ENCODE measurements around the gene GUCA2B. TPM values are rescaled to one million over a fixed set of nuclear protein-coding genes. Genes with fewer than 3 reads are reported as not detected.

Gene GUCA2B
- total RNA-seq, 2 experiments from 2014 or later = not detected

DNA sequence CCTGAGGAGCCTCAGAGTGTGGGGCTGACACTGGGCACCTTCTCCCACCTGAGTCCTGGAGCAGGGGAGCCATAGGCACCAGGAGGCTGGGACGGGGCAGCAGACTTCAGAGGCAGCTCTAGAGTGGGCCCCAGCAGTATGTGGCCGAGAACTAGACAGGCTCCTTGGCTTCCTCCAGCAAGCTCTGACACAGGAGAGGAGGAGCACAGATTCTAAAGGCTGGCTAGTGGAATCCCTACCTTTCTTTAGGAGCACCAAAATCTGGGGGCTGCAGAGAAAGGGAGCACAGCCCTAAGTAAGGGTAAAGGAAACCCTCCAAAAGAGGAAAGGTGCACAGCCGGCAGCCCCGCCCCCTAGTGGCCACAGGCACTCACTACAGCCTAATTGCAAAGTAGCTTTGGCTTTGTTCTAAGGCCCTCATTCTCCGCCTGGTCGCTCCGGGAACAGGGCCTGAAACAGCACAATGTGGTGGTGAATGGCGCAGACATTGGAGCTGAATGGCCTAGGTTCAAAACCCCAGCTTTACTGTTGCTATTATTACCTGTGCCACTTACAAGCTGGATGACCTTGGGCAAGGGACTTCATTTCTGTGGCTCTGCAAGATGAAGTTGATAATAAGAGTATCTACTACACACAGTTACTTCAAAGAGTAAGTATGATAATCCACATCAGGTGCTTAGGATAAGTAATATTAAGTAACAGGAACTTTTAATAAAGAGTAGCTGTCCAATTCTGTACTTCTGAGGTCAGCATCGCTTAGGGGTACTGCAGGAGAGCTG lies 20.1 kb downstream of the GUCA2B start:
- H3K27me3 Mint-ChIP-seq (ENCODE audit: low read depth) = no peaks in the 10 kb centered on the region
- H3K4me1 Mint-ChIP-seq (ENCODE audit: low read depth) = no peaks in the 10 kb centered on the region
- DNase-seq = peak; percentile 76
- H3K36me3 Mint-ChIP-seq (ENCODE audit: low read depth) = no peaks in the 10 kb centered on the region
- no peaks in the 10 kb centered on the region for H3K9me3 Mint-ChIP-seq
- intact Hi-C loops (cut with micrococcal nuclease) = loop anchor here (1.0 to 2.0 kb wide), 5 partner anchors 27 to 657 kb away; no protein-coding TSS in a partner anchor
- CTCF ChIA-PET = interaction anchor here (0.5 to 3.3 kb wide), 52 partner anchors 8 to 690 kb away, joined by 3 to 23 read pairs (median 4); partner anchors contain the start of genes CCDC30, GUCA2A and PPCS
- no peak overlapping the region for H3K4me3 Mint-ChIP-seq
- no peak overlapping the region for H3K27ac Mint-ChIP-seq

DNA sequence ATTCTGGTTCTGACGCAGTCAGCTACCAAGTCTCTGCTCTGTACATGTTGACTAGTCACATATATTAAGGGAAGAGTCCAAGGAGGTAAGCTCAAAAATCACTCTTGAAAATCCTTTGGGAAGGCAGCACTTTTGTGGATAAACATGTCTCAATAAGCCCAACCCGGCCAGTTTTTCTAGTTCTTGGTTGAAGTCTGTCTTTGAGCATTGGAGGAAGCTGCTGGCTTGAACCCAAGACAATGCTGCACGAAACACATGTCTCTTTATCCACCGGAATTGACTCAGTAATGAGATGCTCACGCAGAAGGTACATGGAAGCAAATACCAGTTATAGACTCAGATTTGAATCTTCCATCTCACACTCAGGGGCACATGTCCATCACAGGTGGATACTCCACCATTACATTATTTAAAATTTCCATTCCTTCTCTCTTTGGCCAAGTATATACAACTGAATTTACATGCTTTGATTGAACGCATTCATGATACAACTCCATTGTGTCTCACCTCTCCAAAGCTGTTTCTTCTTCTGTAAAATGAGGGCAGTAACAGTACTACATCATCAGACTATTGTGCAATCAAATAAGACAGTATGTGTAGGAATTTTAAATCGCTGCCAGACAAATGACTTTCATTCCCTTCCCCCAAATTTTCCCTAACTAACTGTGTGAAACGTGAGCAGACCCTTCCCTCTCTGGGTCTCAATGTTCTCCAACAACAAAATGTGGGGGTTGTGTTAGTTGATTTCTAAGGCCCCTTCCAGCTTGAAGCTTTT lies 20.9 kb downstream of the GUCA2B start:
- Mint-ChIP-seq H3K36me3 (ENCODE audit: low read depth) (no peaks in the 10 kb centered on the region), H3K4me1 (ENCODE audit: low read depth) (no peaks in the 10 kb centered on the region), H3K27me3 (ENCODE audit: low read depth) (no peaks in the 10 kb centered on the region), H3K9me3 (no peaks in the 10 kb centered on the region), H3K4me3 (no peak overlapping the region), H3K27ac (no peak overlapping the region)
- intact Hi-C loops (cut with micrococcal nuclease) = loop anchor here (1.0 to 2.0 kb wide), 5 partner anchors 27 to 657 kb away; no protein-coding TSS in a partner anchor
- DNase-seq = no peak
- CTCF ChIA-PET = interaction anchor here (0.5 to 3.3 kb wide), 58 partner anchors 7 to 691 kb away, joined by 3 to 23 read pairs (median 4); partner anchors contain the start of genes CCDC30 and GUCA2A

DNA sequence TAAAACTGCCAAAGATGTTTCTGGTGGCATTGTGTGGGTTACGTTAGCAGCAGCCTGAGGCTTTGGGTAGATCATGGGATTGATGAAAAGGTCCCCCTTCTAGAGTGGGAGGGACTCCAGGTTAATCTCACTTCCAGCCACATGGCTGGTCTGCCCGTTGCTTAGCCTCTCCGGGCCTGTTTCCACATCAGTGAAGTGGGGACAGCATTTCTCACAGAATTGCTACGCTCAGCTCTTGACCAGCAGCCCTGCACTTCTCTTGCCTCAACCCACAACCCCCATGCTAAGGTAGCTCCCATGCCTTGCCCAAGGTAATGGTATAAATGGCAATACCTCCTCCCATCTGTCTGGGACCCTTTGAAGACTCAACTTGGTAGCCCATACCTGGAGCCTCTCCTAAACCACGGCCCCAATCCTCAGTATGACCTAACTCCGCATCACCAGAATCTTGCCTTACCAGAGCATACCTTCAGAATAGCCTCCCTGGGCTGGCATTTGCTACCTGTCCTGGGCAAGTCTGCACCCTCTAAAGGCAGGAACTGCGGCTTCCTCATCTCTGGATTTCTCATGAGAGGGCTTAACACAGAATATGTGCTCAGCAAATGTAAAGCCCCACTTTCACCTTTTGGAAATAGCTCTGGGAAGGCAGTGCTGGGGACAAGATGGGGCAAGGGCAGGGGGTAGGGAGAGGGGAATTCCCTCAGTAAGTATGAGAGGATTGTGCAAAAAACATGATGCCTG lies 22.3 kb downstream of the GUCA2B start:
- no peaks in the 10 kb centered on the region for H3K36me3 Mint-ChIP-seq (ENCODE audit: low read depth)
- CTCF ChIA-PET = interaction anchor here (0.6 to 1.8 kb wide), 10 partner anchors 10 to 555 kb away, joined by 3 to 6 read pairs (median 3); partner anchors contain the start of gene GUCA2A
- no peaks in the 10 kb centered on the region for H3K4me1 Mint-ChIP-seq (ENCODE audit: low read depth)
- H3K4me3 Mint-ChIP-seq = no peak overlapping the region
- H3K27ac Mint-ChIP-seq = no peak overlapping the region
- no peaks in the 10 kb centered on the region for H3K9me3 Mint-ChIP-seq
- no peaks in the 10 kb centered on the region for H3K27me3 Mint-ChIP-seq (ENCODE audit: low read depth)
- intact Hi-C loops (cut with micrococcal nuclease) = no loop called here
- no peak for DNase-seq

DNA sequence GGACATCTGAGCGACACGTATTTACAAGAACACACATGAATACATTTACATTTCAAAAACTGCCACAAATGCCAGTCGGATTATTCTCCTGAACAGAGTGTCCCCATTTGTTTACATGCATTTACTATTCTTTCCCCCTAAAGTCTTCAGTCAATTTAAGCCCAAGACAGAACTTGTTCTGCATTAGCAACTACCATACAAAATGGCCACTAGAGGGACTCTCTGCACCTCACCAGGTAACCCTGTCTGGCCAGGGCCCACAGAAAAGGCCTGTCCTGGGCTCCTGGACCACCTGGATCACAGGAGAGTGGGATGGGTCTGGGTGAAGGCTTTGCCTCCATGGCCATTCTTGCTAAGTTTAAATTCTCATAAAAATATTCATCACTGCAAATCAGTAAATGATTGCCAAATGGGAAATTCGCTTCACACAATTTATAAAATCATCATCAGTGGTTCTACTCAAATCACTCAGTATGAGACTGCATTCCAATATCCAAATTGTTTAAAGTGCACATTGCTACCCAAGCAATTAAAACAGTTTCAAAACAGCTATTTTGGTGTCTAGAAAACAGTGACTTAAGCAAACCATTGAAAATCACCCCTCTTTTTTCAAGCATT lies 23.8 kb downstream of the GUCA2B start:
- Mint-ChIP-seq H3K4me3 (no peak overlapping the region), H3K9me3 (no peaks in the 10 kb centered on the region), H3K36me3 (ENCODE audit: low read depth) (peaks cover 2% of the 10 kb centered on the region), H3K27me3 (ENCODE audit: low read depth) (no peaks in the 10 kb centered on the region), H3K27ac (no peak overlapping the region), H3K4me1 (ENCODE audit: low read depth) (no peaks in the 10 kb centered on the region)
- DNase-seq = peak; percentile 37
- intact Hi-C loops (cut with micrococcal nuclease) = loop anchor here (1.0 kb wide), 1 partner anchor 158 kb away; the partner anchor contains the start of gene FOXJ3
- CTCF ChIA-PET = interaction anchor here (1.0 kb wide), 1 partner anchor 253 kb away, joined by 3 read pairs; no protein-coding TSS in a partner anchor

DNA sequence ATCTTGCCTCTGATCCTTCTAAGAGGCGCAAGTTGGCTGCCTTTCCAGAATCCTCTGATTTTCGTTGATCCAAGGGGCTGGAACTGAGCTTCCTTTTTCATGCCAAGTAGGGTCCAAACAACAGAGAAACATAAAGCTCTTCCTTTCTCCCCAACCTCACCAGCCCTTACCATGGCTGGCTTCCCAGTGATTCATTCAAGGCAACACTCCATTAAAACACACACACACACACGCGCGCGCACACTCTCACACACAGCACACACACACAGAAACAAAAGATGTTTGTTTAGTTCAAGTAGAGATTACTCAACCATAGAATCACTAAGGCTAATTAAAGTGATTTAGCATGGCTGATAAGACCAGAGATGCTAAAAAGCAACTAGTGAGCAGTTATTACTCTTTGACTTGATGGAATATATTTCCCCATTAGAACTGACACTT lies 24.4 kb downstream of the GUCA2B start:
- Mint-ChIP-seq H3K27ac (no peak overlapping the region), H3K27me3 (ENCODE audit: low read depth) (no peaks in the 10 kb centered on the region), H3K4me3 (no peak overlapping the region), H3K9me3 (no peaks in the 10 kb centered on the region), H3K4me1 (ENCODE audit: low read depth) (no peaks in the 10 kb centered on the region), H3K36me3 (ENCODE audit: low read depth) (peaks cover 2% of the 10 kb centered on the region)
- intact Hi-C loops (cut with micrococcal nuclease) = loop anchor here (1.0 kb wide), 1 partner anchor 158 kb away; the partner anchor contains the start of gene FOXJ3
- CTCF ChIA-PET = no interaction called here
- DNase-seq = no peak

DNA sequence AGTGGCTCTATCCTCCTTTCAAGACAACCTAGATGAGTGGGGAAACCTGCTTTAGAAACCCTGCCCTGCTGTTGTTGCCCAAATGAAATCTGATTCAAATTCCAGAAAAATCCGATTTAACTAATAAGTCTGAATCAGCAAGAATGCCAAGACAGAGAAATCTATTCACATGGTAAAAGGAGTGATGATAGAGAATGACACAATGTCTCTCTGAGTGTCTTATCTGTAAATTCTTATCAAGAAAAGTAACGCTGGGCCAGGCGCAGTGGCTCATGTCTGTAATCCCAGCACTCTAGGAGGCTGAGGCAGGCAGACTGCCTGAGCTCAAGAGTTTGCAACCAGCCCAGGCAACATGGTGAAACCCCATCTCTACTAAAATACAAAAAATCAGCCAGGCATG lies 25.0 kb downstream of the GUCA2B start:
- CTCF ChIA-PET = interaction anchor here (0.7 kb wide), 1 partner anchor 479 kb away, joined by 3 read pairs; no protein-coding TSS in a partner anchor
- no peak overlapping the region for H3K4me3 Mint-ChIP-seq

DNA sequence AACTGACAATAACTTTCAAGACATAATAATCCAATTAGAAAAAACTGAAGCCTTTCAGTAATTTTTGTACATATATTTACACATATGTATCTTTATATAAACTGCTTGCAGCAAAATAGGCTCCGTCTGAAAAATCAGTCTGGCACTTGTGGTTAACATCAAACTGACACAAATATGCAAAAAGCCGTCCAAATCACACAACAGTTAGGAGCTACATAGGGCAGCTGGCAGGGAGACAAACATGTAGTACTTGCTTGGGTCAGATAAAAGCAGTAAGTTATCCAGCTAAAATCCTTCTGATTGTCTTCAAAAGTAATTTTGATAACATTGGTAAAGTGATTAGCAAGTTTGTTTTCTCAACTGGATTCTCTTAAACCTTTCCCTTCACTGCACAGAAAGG lies 26.1 kb downstream of the GUCA2B start:
- H3K4me1 Mint-ChIP-seq (ENCODE audit: low read depth) = no peaks in the 10 kb centered on the region
- H3K4me3 Mint-ChIP-seq = no peak overlapping the region
- no peaks in the 10 kb centered on the region for H3K9me3 Mint-ChIP-seq
- CTCF ChIA-PET = interaction anchor here (0.6 kb wide), 1 partner anchor 787 kb away, joined by 3 read pairs; no protein-coding TSS in a partner anchor
- no peaks in the 10 kb centered on the region for H3K27me3 Mint-ChIP-seq (ENCODE audit: low read depth)
- H3K27ac Mint-ChIP-seq = no peak overlapping the region
- intact Hi-C loops (cut with micrococcal nuclease) = no loop called here
- DNase-seq = no peak
- H3K36me3 Mint-ChIP-seq (ENCODE audit: low read depth) = peaks cover 2% of the 10 kb centered on the region

More for the DNA sequence above, 25.0 kb downstream of the GUCA2B start:
- H3K27me3 Mint-ChIP-seq (ENCODE audit: low read depth) = no peaks in the 10 kb centered on the region
- H3K36me3 Mint-ChIP-seq (ENCODE audit: low read depth) = peaks cover 2% of the 10 kb centered on the region
- no peaks in the 10 kb centered on the region for H3K4me1 Mint-ChIP-seq (ENCODE audit: low read depth)
- no peaks in the 10 kb centered on the region for H3K9me3 Mint-ChIP-seq
- no peak overlapping the region for H3K27ac Mint-ChIP-seq
- intact Hi-C loops (cut with micrococcal nuclease) = no loop called here
- DNase-seq = no peak

DNA sequence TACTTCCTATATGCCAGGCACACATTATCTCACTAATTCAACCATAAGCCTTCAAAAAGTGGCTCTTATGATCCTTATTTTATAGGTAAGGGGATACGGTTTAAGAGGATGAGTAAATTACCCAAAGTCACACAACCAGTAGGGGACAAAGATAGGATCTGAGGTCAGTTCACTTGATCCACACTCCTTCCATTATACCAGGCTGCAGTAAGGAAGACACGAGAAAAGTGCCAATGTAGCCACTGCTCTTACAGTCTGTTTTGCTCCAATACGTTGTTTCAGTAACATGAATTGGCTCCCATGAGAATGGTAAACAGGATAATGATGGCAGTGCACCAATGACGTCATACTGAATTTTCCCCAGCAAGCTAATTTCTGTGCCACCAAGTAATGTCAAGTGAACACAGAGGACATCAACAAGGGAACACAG lies 26.7 kb downstream of the GUCA2B start:
- H3K27me3 Mint-ChIP-seq (ENCODE audit: low read depth) = no peaks in the 10 kb centered on the region
- no peak overlapping the region for H3K4me3 Mint-ChIP-seq
- no peak for DNase-seq
- CTCF ChIA-PET = no interaction called here
- no peaks in the 10 kb centered on the region for H3K4me1 Mint-ChIP-seq (ENCODE audit: low read depth)
- H3K27ac Mint-ChIP-seq = no peak overlapping the region
- H3K36me3 Mint-ChIP-seq (ENCODE audit: low read depth) = peaks cover 2% of the 10 kb centered on the region
- no peaks in the 10 kb centered on the region for H3K9me3 Mint-ChIP-seq
- intact Hi-C loops (cut with micrococcal nuclease) = no loop called here

DNA sequence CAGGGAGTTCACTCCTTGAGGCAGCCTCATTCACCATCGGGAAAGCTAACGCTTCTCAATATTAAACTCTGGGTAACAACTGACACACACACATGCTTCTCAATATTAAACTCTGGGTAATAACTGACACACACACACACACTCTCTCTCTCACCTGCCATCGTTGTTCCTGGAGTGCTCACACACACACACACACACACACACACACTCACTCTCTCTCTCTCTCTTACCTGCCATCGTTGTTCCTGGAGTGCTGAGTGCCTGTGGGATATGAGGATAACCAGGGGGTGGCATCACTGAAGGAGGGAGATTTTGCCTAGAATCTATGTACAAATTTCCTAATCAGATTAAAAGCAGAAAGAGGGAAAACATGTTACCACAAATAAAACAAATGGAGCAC lies 28.5 kb downstream of the GUCA2B start:
- Mint-ChIP-seq H3K4me3 (no peak overlapping the region), H3K4me1 (ENCODE audit: low read depth) (peaks cover 6% of the 10 kb centered on the region), H3K36me3 (ENCODE audit: low read depth) (peaks cover 2% of the 10 kb centered on the region), H3K27me3 (ENCODE audit: low read depth) (no peaks in the 10 kb centered on the region), H3K27ac (no peak overlapping the region), H3K9me3 (no peaks in the 10 kb centered on the region)
- DNase-seq = no peak
- intact Hi-C loops (cut with micrococcal nuclease) = no loop called here
- CTCF ChIA-PET = interaction anchor here (0.9 kb wide), 1 partner anchor 8 kb away, joined by 4 read pairs; no protein-coding TSS in a partner anchor

DNA sequence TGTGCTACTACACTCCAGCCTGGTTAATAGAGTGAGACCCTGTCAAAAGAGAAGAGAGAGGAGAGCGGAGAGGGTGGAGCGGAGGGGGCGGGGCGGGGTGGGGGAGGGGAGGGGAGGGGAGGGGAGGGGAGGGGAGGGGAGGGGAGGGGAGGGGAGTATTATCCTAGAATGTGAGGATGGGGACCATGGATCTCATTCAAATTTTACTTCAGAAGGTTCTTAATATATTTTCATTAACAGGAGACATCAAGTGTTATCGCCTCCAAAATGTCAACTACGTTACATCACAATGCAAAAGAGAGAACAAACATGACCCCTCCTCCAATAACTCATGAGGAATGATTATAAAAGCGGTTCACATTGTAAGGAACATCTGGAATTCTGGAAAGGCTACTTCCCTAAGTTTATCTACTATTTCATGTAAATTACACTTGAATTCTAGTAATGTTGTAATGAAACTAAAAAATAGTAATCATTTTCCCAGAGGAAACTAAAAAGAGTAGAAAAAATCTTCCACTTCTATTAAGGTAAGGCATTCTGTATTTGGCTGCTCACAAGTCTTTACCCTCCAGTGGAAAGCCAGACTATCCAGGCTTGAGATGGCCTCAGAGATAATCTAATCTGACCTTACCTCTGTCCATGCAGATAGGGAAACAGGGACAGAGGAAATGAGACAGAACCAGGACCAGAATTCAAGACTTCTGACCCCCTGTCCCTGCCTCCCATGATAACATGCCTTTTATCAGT lies 30.2 kb downstream of the GUCA2B start:
- no peak overlapping the region for H3K27ac Mint-ChIP-seq
- DNase-seq = no peak
- H3K27me3 Mint-ChIP-seq (ENCODE audit: low read depth) = no peaks in the 10 kb centered on the region
- H3K36me3 Mint-ChIP-seq (ENCODE audit: low read depth) = peaks cover 5% of the 10 kb centered on the region
- H3K4me1 Mint-ChIP-seq (ENCODE audit: low read depth) = peaks cover 6% of the 10 kb centered on the region
- CTCF ChIA-PET = interaction anchor here (0.9 to 1.8 kb wide), 2 partner anchors 10 to 151 kb away, joined by 3 to 8 read pairs; no protein-coding TSS in a partner anchor
- intact Hi-C loops (cut with micrococcal nuclease) = no loop called here
- no peaks in the 10 kb centered on the region for H3K9me3 Mint-ChIP-seq
- H3K4me3 Mint-ChIP-seq = no peak overlapping the region

DNA sequence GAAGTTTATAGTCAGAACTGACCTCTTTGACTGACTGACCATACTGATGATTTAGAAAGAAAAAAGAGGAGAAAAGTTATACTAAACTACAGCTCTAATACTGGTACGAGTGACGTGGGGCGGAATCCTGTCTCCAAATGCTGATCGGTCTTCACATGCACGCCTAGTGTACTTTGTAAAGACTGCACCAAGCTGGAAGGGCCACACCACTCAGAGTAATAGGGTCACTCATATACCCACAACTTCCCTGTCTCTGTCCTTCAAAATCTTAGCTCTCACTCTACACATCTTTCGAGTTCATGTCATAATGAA lies 30.7 kb downstream of the GUCA2B start:
- Mint-ChIP-seq H3K9me3 (no peaks in the 10 kb centered on the region), H3K27me3 (ENCODE audit: low read depth) (no peaks in the 10 kb centered on the region), H3K4me1 (ENCODE audit: low read depth) (peaks cover 6% of the 10 kb centered on the region), H3K27ac (no peak overlapping the region), H3K36me3 (ENCODE audit: low read depth) (peaks cover 5% of the 10 kb centered on the region), H3K4me3 (no peak overlapping the region)
- CTCF ChIA-PET = interaction anchor here (1.8 kb wide), 1 partner anchor 10 kb away, joined by 8 read pairs; no protein-coding TSS in a partner anchor
- DNase-seq = no peak
- intact Hi-C loops (cut with micrococcal nuclease) = no loop called here
